Gastroesophageal sphincter (tissue), 3 donors: ENCODE results near the gene NDUFB7.

Experiments
- CTCF ChIP-seq, 4 experiments: fragments of 200-600 bp in 2 of 4; fragments of 450-650 bp in 2 of 4; sonication (generic) in 1 of 4; IDR thresholded peaks; one replicate each; pipeline ENCODE4 v1.5.1; 2017 to 2019; ENCODE audit warnings: antibody characterized with exemption in 4 of 4, mild to moderate bottlenecking in 2 of 4, moderate library complexity in 2 of 4
- EP300 ChIP-seq: sonication (generic); formaldehyde crosslinking; IDR thresholded peaks from one replicate; pipeline ENCODE4 v1.6.1; 2017; ENCODE audit warnings: antibody characterized with exemption, mild to moderate bottlenecking
- POLR2A ChIP-seq, 2 donors: fragments of 450-650 bp; IDR thresholded peaks; one replicate each; pipeline ENCODE4 v1.6.1; 2017; ENCODE audit warnings: antibody characterized with exemption in 2 of 2, mild to moderate bottlenecking in 2 of 2, moderate library complexity in 1 of 2
- POLR2AphosphoS5 ChIP-seq: sonication (generic); formaldehyde crosslinking; IDR thresholded peaks from one replicate; pipeline ENCODE4 v1.6.1; 2017; ENCODE audit warnings: antibody characterized with exemption

GRCh38 chr19:14562660-14563589 lies 8.9 kb downstream of the NDUFB7 start:
- no peak for TF ChIP-seq CTCF (IDR thresholded peaks at IDR 0.05)
- TF ChIP-seq POLR2A (IDR thresholded peaks at IDR 0.05): no peak
- no peak for TF ChIP-seq EP300
- TF ChIP-seq POLR2AphosphoS5: no peak
